Measurements from ENCODE around the gene SESN3.
"Not testable (repeated sequence)": the region's sequence is repeated elsewhere in the genome, so short reads cannot be mapped to it uniquely, and the experiment has no call there.

SESN3 gene

DNA sequence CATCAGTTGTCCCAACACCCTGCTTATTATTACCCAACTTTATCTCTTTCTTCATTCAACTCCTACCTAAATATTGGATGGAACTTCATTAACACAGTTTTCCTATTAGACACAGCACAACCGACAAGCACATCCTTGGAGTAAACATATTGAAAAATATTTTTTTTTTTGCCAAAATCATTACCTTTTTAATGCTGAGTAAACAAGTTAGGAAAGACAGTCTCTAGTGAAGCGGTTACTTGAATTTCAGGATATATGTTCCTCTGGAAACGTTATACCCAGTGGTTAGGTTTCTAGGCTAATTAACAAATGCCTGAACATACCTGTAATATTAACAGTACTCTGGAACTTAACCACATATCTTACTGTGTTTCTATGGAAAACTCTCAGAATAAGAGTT is 11.4 kb downstream of the SESN3 start:
- TF ChIP-seq, protein P1, sequence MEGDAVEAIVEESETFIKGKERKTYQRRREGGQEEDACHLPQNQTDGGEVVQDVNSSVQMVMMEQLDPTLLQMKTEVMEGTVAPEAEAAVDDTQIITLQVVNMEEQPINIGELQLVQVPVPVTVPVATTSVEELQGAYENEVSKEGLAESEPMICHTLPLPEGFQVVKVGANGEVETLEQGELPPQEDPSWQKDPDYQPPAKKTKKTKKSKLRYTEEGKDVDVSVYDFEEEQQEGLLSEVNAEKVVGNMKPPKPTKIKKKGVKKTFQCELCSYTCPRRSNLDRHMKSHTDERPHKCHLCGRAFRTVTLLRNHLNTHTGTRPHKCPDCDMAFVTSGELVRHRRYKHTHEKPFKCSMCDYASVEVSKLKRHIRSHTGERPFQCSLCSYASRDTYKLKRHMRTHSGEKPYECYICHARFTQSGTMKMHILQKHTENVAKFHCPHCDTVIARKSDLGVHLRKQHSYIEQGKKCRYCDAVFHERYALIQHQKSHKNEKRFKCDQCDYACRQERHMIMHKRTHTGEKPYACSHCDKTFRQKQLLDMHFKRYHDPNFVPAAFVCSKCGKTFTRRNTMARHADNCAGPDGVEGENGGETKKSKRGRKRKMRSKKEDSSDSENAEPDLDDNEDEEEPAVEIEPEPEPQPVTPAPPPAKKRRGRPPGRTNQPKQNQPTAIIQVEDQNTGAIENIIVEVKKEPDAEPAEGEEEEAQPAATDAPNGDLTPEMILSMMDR (IDR thresholded peaks at IDR 0.05; ENCODE audit: insufficient read depth, low read length, poor library complexity, severe bottlenecking), result no peak
- DNase-seq (ENCODE audit: extremely low read depth, insufficient read length), result no peak
- Histone ChIP-seq H3K4me3 (replicated peaks; ENCODE audit: low read depth, low read length) (no peak overlapping the region), H3K27me3 (replicated peaks; ENCODE audit: control insufficient read depth, insufficient read depth, low read length) (no peaks in the 10 kb centered on the region), H3K36me3 (ENCODE audit: control insufficient read depth, insufficient read depth, low read length) (no peaks in the 10 kb centered on the region)

DNA sequence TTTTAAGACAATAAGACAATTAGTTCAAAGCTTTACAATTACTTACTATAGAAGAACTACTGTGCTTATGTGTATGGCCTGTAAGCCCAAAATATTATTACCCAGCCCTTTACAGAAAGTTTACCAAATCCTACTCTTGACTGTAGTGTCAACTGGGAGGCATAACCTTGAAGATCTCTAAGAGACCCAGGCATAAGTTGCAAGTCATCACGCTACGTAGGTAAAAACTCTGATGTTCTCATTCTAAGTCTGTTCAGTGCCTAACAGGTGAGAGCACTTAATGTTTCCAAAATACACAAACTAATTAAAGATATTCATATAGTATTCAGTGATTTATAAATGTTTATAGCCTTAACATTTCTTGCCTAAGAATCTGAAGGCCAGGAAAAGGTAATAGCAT is 12.9 kb downstream of the SESN3 start:
- H3K36me3 ChIP-seq (ENCODE audit: control insufficient read depth, insufficient read depth, low read length), result no peaks in the 10 kb centered on the region
- DNase-seq (ENCODE audit: extremely low read depth, insufficient read length), result no peak
- H3K4me3 ChIP-seq (replicated peaks; ENCODE audit: low read depth, low read length), result no peak overlapping the region
- TF ChIP-seq, protein P1 (IDR thresholded peaks at IDR 0.05; ENCODE audit: insufficient read depth, low read length, poor library complexity, severe bottlenecking), result no peak
- no peaks in the 10 kb centered on the region for H3K27me3 ChIP-seq (replicated peaks; ENCODE audit: control insufficient read depth, insufficient read depth, low read length)

DNA sequence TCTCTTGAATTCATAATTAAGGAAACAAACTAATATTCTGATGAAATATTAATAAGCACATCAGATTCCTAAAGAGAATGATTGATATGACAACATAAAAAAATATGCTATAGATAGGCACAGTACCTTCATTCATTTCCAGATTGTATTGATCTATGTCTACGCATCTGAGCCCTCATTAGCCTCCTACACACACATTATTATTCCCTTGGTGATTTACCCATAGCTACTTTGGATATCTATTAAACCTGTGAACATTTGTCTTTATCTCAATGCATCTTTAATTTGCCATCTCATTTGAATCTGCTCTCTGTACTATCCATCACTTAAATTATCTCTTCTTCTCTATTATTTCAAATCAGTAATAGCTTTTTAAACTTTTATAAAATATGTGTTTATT is 18.4 kb downstream of the SESN3 start:
- TF ChIP-seq, protein P1 (IDR thresholded peaks at IDR 0.05; ENCODE audit: insufficient read depth, low read length, poor library complexity, severe bottlenecking), result no peak

DNA sequence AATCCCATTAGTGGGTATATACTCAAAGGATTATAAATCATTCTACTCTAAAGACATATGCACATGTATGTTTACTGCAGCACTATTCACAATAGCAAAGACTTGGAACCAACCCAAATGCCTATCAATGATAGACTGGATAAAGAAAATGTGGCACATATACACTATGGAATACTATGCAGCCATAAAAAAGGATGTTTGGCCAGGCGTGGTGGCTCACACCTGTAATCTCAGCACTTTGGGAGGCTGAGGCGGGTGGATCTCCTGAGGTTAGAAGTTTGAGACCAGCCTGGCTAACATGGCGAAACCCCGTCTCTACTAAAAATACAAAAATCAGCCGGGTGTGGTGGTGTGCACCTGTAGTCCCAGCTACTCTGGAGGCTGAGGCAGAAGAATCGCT is 21.5 kb downstream of the SESN3 start:
- H3K27me3 ChIP-seq (replicated peaks; ENCODE audit: control insufficient read depth, insufficient read depth, low read length); H3K36me3 ChIP-seq (ENCODE audit: control insufficient read depth, insufficient read depth, low read length); H3K4me3 ChIP-seq (replicated peaks; ENCODE audit: low read depth, low read length); DNase-seq (ENCODE audit: extremely low read depth, insufficient read length): not testable (repeated sequence)

More for the DNA sequence above, 18.4 kb downstream of the SESN3 start:
- H3K4me3 ChIP-seq (replicated peaks; ENCODE audit: low read depth, low read length), result no peak overlapping the region
- no peaks in the 10 kb centered on the region for H3K36me3 ChIP-seq (ENCODE audit: control insufficient read depth, insufficient read depth, low read length)
- no peak for DNase-seq (ENCODE audit: extremely low read depth, insufficient read length)
- H3K27me3 ChIP-seq (replicated peaks; ENCODE audit: control insufficient read depth, insufficient read depth, low read length), result no peaks in the 10 kb centered on the region

DNA sequence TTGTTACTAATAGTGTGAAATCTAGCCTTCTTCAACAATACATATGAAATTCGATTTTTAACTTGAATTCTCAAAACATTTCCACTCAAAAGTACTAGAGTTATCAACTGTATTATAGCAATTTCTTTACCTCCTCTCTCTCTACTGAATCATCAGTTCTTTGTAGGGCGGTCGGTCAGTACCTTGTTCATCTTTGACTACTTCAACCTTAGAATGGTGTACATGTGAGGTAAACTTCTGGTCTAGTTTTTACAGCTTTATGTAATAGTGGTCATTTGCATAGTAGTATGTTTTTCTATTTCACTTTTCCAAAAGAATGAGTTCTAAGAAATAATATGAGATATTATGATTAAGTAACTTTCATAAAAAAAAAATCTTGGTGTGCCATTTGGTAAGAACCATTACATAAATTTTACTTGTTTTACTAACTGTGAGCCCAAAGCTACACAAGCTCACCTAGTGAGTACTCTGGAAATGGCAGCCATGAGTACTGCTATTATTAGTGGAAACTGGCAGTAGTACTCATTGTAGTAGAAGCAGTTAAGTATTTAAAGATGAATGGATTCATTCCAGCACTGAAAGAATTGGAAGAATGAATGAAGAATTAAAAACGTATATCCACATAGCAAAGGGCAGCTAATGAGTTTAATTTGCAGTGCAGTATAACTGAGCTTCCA is 30.1 kb downstream of the SESN3 start:
- TF ChIP-seq, protein P1 (IDR thresholded peaks at IDR 0.05; ENCODE audit: insufficient read depth, low read length, poor library complexity, severe bottlenecking), result no peak
- no peak overlapping the region for H3K4me3 ChIP-seq (replicated peaks; ENCODE audit: low read depth, low read length)
- no peak for DNase-seq (ENCODE audit: extremely low read depth, insufficient read length)
- no peaks in the 10 kb centered on the region for H3K27me3 ChIP-seq (replicated peaks; ENCODE audit: control insufficient read depth, insufficient read depth, low read length)
- H3K36me3 ChIP-seq (ENCODE audit: control insufficient read depth, insufficient read depth, low read length), result no peaks in the 10 kb centered on the region

DNA sequence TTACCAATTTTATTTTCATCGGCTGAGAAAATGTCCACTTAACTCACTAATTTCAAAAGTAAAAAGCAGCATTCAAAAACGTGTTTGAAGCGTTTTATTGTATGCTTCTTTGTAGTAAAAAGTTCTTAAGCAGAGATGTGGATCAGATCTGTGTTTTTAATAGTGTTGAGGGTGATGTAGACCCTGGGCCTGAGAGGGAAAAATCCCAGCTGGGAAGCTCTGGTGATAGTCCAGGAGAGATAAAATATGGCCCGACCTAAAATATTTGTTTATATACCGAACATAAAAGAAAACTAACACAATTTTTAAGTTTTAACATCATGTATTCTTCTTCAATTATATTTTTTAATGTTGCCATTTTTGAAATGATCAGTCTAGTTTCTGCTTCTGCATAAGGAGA is 35.2 kb downstream of the SESN3 start:
- no peaks in the 10 kb centered on the region for H3K27me3 ChIP-seq (replicated peaks; ENCODE audit: control insufficient read depth, insufficient read depth, low read length)
- no peaks in the 10 kb centered on the region for H3K36me3 ChIP-seq (ENCODE audit: control insufficient read depth, insufficient read depth, low read length)
- no peak overlapping the region for H3K4me3 ChIP-seq (replicated peaks; ENCODE audit: low read depth, low read length)
- TF ChIP-seq, protein P1 (IDR thresholded peaks at IDR 0.05; ENCODE audit: insufficient read depth, low read length, poor library complexity, severe bottlenecking), result no peak
- no peak for DNase-seq (ENCODE audit: extremely low read depth, insufficient read length)
